HG03095 (cell line): ENCODE results near the gene SLC39A7.

Source experiments
- ATAC-seq: cut with Tn5 transposase; IDR thresholded peaks from one replicate; pipeline ENCODE4 v1.9.1; 2021; ENCODE audit warnings: moderate library complexity; ENCODE audit not compliant: unreplicated experiment

The SLC39A7 gene

GRCh38 chr6:33170176-33171015 lies 30.3 kb upstream of the SLC39A7 start:
- ATAC-seq = no peak

- ATAC-seq = no peak
These were observed 29.4 kb upstream of the SLC39A7 start for GRCh38 chr6:33171016-33171879.

- ATAC-seq = no peak
These were observed 28.6 kb upstream of the SLC39A7 start for GRCh38 chr6:33171880-33172687.

GRCh38 chr6:33172688-33173534 lies 27.8 kb upstream of the SLC39A7 start:
- no peak for ATAC-seq

GRCh38 chr6:33173535-33174180 lies 27.0 kb upstream of the SLC39A7 start:
- no peak for ATAC-seq

GRCh38 chr6:33174784-33175183 lies 25.9 kb upstream of the SLC39A7 start:
- no peak for ATAC-seq

- ATAC-seq = no peak
These were observed 25.1 kb upstream of the SLC39A7 start for GRCh38 chr6:33175436-33176069.

GRCh38 chr6:33176906-33177305 lies 23.8 kb upstream of the SLC39A7 start:
- no peak for ATAC-seq

- no peak for ATAC-seq
These were observed 22.9 kb upstream of the SLC39A7 start for GRCh38 chr6:33177552-33178446.

GRCh38 chr6:33178755-33179475 lies 21.8 kb upstream of the SLC39A7 start:
- no peak for ATAC-seq

GRCh38 chr6:33181141-33181540 lies 19.5 kb upstream of the SLC39A7 start:
- ATAC-seq = no peak

GRCh38 chr6:33183071-33183683 lies 17.5 kb upstream of the SLC39A7 start:
- ATAC-seq = no peak

GRCh38 chr6:33185190-33185589 lies 15.5 kb upstream of the SLC39A7 start:
- no peak for ATAC-seq

- ATAC-seq = no peak
These were observed 14.9 kb upstream of the SLC39A7 start for GRCh38 chr6:33185654-33186187.

GRCh38 chr6:33187809-33188208 lies 12.9 kb upstream of the SLC39A7 start:
- no peak for ATAC-seq

GRCh38 chr6:33189164-33189563 lies 11.5 kb upstream of the SLC39A7 start:
- ATAC-seq = no peak
